Measurements from ENCODE around the gene DEAF1. TPM values are rescaled to one million over a fixed set of nuclear protein-coding genes. Genes with fewer than 3 reads are reported as not detected.

The DEAF1 gene
- polyA plus RNA-seq, 1 donor (not counting 4 experiments of a cell fraction or from before 2014, with no cell fraction given), result 8.1 TPM

GRCh38 chr11:714436-714835 lies 19.4 kb upstream of the DEAF1 start:
- dilution Hi-C loops (cut with MboI; ENCODE audit: extremely low pct_ligation_motif_present, low sequenced_read_pairs), result no loop called here
- H3K27ac ChIP-seq (ENCODE audit: control insufficient read depth, insufficient read depth, low read length), result no peak overlapping the region
- no peak overlapping the region for H3K9ac ChIP-seq (ENCODE audit: control insufficient read depth, extremely low read depth, insufficient read depth, low read length)
- no peaks in the 10 kb centered on the region for H3K27me3 ChIP-seq (ENCODE audit: control insufficient read depth, extremely low read depth, insufficient read depth, low read length)
- no peak overlapping the region for H3K4me3 ChIP-seq (ENCODE audit: control insufficient read depth in 2 of 3, extremely low read depth in 1 of 3, insufficient read depth in 2 of 3, low read depth in 1 of 3, low read length in 3 of 3)
- peaks cover 3% of the 10 kb centered on the region for H4K20me1 ChIP-seq (ENCODE audit: control insufficient read depth, extremely low read depth, insufficient read depth, low read length)
- TF ChIP-seq CTCF (optimal IDR thresholded peaks at IDR 0.05 in 1 of 3, IDR thresholded peaks at IDR 0.05 in 1 of 3, conservative IDR thresholded peaks at IDR 0.05 in 1 of 3; ENCODE audit: extremely low read depth in 1 of 3, insufficient read depth in 2 of 3, low read length in 3 of 3) (no peak), EZH2 (IDR thresholded peaks at IDR 0.05; ENCODE audit: low read length) (no peak)
- peaks cover 14% of the 10 kb centered on the region for H3K79me2 ChIP-seq (ENCODE audit: control insufficient read depth, insufficient read depth, low read length)
- H2AFZ ChIP-seq (ENCODE audit: control insufficient read depth, low read length), result no peak overlapping the region
- H3K4me1 ChIP-seq (ENCODE audit: control insufficient read depth, extremely low read depth, insufficient read depth, low read length), result no peaks in the 10 kb centered on the region
- no peak overlapping the region for H3K4me2 ChIP-seq (ENCODE audit: control insufficient read depth, extremely low read depth, insufficient read depth, low read depth, low read length)
- H3K9me1 ChIP-seq (ENCODE audit: control insufficient read depth, extremely low read depth, insufficient read depth, low read length), result peaks cover 2% of the 10 kb centered on the region
- H3K36me3 ChIP-seq (ENCODE audit: control insufficient read depth in 2 of 2, extremely low read depth in 1 of 2, insufficient read depth in 2 of 2, low read length in 2 of 2), result peaks cover 2 to 13% of the 10 kb centered on the region in 2 experiments
- FAIRE-seq (no peak), DNase-seq (ENCODE audit: low read depth, low spot score) (no peak)
- no peaks in the 10 kb centered on the region for H3K9me3 ChIP-seq (ENCODE audit: control insufficient read depth, low read depth, low read length)

GRCh38 chr11:709109-709997 lies 14.3 kb upstream of the DEAF1 start:
- DNase-seq (ENCODE audit: low read depth, low spot score) (no peak), FAIRE-seq (no peak)
- Histone ChIP-seq H3K9me3 (ENCODE audit: control insufficient read depth, low read depth, low read length) (no peaks in the 10 kb centered on the region), H3K9me1 (ENCODE audit: control insufficient read depth, extremely low read depth, insufficient read depth, low read length) (peaks cover 2% of the 10 kb centered on the region), H3K36me3 (ENCODE audit: control insufficient read depth in 2 of 2, extremely low read depth in 1 of 2, insufficient read depth in 2 of 2, low read length in 2 of 2) (peaks cover 0 to 11% of the 10 kb centered on the region in 2 experiments), H3K9ac (ENCODE audit: control insufficient read depth, extremely low read depth, insufficient read depth, low read length) (no peak overlapping the region), H2AFZ (ENCODE audit: control insufficient read depth, low read length) (no peak overlapping the region), H3K4me2 (ENCODE audit: control insufficient read depth, extremely low read depth, insufficient read depth, low read depth, low read length) (no peak overlapping the region), H4K20me1 (ENCODE audit: control insufficient read depth, extremely low read depth, insufficient read depth, low read length) (no peaks in the 10 kb centered on the region), H3K4me1 (ENCODE audit: control insufficient read depth, extremely low read depth, insufficient read depth, low read length) (peaks cover 20% of the 10 kb centered on the region), H3K79me2 (ENCODE audit: control insufficient read depth, insufficient read depth, low read length) (peaks cover 36% of the 10 kb centered on the region), H3K27me3 (ENCODE audit: control insufficient read depth, extremely low read depth, insufficient read depth, low read length) (no peaks in the 10 kb centered on the region), H3K27ac (ENCODE audit: control insufficient read depth, insufficient read depth, low read length) (no peak overlapping the region), H3K4me3 (ENCODE audit: control insufficient read depth in 2 of 3, extremely low read depth in 1 of 3, insufficient read depth in 2 of 3, low read depth in 1 of 3, low read length in 3 of 3) (no peak overlapping the region)
- TF ChIP-seq EZH2 (IDR thresholded peaks at IDR 0.05; ENCODE audit: low read length), result no peak
- no peak for TF ChIP-seq CTCF (optimal IDR thresholded peaks at IDR 0.05 in 1 of 3, IDR thresholded peaks at IDR 0.05 in 1 of 3, conservative IDR thresholded peaks at IDR 0.05 in 1 of 3; ENCODE audit: extremely low read depth in 1 of 3, insufficient read depth in 2 of 3, low read length in 3 of 3)
- dilution Hi-C loops (cut with MboI; ENCODE audit: extremely low pct_ligation_motif_present, low sequenced_read_pairs), result no loop called here

All from keratinocyte (primary cell).